GM19467 (cell line): ENCODE measurements around the gene GDF7.
"Not testable (repeated sequence)": the region's sequence is repeated elsewhere in the genome, so short reads cannot be mapped to it uniquely, and the experiment has no call there.

Experiments used
- ATAC-seq: cut with Tn5 transposase; IDR thresholded peaks from one replicate; pipeline ENCODE4 v1.9.1; 2021; ENCODE audit warnings: mild to moderate bottlenecking, moderate library complexity; ENCODE audit not compliant: unreplicated experiment

The GDF7 gene

DNA sequence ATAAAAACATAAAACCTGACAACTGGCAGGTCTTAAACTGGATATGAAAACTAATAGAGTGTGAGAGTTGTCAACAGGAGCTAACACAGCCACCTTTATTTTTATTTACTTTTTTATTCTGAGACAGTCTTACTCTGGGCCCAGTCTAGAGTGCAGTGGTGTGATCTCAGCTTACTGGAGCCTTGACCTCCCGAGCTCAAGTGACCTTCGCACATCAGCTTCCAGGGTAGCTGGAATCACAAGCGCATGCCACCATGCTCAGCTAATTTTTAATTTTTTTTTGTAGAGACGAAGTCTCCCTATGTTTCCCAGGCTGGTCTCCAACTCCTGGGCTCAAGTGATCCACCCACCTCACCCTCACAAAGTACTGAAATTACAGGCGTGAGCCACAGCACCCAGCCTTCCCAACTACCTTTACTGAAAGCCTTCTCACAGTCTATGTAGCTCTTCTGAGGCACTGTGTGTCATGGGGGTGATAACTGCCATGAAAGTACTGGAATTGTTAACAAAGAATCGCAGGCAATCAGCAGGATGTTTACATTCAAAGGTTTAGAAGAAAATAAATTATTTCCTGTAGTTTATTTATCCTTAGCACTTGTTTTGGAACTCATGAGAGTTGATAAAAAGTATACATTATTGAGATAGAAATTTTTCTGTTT is 24.3 kb downstream of the GDF7 start:
- ATAC-seq = no peak

DNA sequence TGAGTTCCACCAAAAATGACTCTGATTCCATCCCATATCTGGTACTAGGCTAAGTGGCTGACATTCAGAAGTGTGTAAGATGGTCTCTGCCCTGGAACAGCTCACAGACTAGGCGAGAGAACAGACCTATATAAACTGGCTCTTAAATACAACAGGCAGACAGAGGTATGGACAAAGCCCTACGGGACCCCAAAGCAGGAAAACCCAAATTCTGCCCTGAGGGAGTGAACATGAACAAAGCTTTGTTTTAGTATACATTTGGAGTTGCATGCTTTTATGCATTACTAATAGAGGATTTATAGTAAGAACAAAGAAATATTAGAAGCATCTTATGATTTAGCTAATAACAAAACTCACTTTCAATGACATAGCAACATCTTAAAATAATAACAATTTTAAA is 25.1 kb downstream of the GDF7 start:
- ATAC-seq = no peak

DNA sequence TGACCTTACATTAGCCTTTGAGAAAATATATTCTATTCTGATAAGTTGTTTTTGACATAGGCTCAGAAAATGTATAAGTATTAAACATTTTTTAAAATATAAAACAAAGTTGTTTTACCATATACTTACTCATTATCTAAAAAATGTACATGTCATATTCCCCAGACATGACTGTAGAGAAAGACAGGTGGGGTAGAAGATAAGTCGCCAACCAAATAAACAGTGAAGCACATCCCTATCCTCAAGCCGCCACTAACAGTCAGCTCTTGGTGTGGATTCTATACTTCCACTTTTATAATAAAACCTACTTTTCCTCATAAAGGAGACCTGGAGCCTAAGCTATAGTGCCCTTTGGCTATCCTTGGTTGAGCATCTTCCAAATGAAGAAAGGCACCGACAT is 26.4 kb downstream of the GDF7 start:
- no peak for ATAC-seq

DNA sequence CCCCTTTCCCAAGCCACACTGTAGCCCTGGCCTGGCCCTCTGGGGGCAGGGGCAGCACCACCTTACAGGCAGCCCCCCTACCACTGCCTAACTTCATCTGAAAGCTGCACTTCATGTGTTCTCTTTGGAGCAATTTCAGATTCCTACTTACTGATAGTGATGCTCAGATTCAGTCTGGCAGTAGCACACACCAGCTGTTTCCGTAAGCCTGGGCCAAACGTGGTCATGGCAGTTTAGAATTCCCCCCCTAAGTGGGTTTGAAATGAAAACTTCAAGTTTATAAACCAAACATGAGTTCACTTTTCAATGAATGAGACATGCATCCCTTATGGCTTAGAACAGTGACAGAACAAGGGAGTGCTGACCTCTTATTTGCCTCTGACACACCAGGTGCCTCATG is 29.4 kb downstream of the GDF7 start:
- no peak for ATAC-seq

DNA sequence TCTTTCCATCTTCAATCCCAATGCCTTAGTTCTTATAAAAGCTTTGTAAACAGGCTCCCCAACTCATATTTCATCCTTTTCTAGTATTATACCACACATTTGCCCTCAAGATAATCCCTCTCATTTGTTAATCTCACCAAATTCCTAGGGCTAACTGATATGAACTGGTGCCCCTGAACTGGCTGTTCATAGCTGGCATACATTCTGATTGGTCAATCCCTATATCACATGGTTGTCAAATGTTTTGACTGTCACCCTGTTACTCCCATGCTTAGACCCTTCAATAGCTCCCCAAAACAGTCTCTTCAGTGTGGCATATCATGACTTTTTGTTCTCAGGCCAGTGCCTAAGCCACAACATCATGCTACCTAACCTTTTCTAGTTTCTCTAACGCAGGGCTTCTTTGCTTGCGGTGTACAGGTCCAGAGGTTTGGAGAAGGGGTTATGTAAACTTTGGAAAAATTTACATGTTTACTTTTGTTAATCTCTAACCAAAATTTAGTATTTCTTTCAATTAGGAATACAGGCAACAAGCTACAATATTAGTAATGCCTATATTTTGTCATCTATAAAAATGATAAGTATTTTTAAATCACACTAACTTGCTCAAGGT is 30.5 kb downstream of the GDF7 start:
- ATAC-seq = no peak

DNA sequence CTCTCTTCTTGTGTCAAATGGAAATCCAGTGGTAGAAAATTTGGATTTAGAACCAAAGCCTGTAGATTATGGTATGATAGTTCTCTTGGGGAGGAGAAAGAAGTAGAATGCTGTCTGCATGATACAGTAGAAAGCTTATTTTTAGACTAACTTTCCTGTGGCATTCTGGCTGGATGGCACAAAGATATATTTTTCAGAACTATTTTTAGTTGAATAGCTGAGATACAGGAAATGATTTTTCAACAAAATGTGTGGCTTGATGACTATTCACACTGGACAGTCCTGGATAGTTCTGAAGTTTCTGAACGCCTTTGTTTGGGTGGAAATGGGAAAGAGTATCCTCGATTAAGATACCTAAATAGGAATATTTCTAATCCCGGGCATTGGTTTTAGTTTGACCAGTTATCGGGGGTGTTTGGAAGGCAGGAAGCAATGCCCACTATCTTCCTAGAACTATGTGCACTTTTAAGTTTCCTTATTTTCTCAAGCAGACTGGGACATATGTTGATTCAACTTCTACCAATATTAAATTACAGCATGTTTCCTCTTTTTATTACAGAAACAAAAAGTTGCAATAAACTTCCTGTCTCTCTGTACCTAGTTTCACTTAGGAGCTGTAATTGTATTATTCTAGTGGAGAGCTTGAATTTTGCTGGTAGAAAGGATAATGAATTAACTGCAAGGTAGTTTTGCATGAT is 32.1 kb downstream of the GDF7 start:
- ATAC-seq = peak; percentile 49

DNA sequence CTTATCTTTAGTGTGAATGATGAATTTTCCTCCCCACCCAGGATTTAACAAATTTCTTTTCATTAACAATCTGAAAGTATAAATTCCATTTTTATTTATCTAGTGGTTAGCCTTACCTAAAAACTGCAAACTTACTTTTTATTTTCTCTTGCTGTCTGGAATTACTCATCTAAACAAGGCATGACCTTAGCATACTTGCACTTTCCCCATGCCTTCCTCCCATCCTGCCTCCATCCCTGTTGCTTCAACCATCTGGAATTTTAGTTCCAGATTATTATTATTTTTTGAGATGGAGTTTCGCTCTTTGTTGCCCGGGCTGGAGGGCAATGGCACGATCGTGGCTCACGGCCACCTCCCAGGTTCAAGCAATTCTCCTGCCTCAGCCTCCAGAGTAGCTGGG is 35.6 kb downstream of the GDF7 start:
- no peak for ATAC-seq

DNA sequence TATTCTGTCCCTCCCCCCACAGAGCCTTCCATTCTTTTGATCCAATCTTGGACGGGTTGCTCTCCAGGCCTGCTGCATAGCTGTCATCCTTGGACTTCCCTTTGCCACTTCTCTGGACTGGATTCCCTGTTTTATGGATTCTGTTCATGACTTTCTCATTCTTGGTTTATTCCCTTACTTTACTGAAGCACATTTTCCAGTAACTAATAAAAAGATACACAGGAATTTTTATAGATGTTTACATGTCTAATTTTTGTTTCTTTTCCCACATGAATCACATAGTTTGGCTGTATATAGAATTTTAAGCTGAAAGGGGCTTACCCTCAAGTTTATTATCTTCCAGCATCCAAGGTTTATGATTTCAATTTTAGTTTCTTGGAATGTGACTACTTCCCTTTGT is 37.9 kb downstream of the GDF7 start:
- ATAC-seq = no peak

DNA sequence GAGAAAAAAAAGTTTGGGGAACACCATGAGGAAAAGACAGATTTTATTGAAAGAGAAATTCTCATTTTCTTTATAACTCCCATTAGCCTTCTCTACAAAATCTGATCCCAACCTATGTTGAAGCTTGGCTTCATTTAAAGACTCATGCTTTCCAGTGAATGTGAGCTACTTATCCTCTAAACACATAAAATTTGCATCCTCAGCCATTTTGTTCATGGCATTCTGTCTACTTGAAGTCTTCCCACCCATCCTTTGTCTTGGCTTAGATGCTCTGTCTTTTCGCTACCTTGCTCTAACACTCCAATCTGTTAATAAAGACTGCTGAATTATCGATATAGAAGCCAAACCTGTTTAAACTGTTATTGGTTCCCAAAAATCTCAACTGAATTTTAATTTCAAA is 39.3 kb downstream of the GDF7 start:
- ATAC-seq = no peak

DNA sequence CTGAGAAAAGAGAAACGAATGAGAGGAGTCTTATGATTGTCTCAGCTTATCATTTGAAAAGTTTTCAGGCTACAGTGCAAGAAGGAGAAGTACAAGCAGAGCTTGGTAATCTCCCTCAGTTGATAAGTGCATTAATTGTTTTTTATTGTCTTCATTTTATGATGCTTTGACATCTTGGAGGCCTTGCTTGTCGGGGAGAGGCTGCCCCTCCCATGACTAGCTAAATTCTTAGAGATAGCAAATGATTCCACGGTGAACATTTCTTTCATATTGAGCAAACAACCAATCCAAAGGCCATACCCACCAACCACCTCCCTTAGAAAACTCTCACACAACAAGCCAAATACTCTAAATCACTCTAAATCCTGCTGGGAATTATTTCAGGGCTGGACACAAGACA is 39.8 kb downstream of the GDF7 start:
- ATAC-seq = no peak

DNA sequence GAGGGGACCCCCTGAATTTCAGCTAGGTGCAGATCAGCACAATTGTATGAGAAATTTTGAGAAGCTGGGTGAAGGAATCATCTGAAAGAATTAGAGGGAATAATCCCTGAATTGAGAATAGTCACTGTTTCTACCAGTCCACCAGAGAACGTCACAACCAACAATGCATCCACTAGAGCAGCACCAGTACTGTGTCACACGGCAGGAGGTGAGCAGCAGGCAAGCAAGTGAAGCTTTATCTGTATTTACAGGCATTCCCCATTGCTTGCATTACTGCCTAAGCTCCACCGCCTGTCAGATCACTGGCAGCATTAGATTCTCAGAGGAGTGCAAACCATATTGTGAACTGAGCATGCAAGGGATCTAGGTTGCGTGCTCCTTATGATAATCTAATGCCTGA is 40.7 kb downstream of the GDF7 start:
- ATAC-seq = no peak

DNA sequence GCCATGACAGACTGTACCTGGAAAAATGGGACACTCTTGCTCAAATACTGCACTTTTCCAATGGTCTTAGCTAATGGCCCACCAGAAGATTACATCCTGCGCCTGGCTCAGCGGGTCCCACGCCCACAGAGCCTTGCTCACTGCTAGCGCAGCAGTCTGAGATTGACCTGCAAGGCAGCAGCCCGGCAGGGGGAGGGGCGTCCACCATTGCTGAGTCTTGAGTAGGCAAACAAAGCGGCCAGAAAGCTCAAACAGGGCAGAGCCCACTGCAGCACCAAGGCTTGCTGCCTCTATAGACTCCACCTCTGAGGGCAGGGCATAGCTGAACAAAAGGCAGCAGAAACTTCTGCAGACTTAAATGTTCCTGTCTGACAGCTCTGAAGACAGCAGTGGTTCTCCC is 44.7 kb downstream of the GDF7 start:
- ATAC-seq = not testable (repeated sequence)

DNA sequence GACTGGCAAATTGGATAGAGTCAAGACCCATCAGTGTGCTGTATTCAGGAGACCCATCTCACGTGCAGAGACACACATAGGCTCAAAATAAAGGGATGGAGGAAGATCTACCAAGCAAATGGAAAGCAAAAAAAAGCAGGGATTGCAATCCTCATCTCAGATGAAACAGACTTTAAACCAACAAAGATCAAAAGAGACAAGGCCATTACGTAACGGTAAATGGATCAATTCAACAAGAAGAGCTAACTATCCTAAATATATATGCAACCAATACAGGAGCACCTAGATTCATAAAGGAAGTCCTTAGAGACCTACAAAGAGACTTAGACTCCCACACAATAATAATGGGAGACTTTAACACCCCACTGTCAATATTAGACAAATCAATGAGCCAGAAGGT is 46.6 kb downstream of the GDF7 start:
- ATAC-seq = not testable (repeated sequence)

DNA sequence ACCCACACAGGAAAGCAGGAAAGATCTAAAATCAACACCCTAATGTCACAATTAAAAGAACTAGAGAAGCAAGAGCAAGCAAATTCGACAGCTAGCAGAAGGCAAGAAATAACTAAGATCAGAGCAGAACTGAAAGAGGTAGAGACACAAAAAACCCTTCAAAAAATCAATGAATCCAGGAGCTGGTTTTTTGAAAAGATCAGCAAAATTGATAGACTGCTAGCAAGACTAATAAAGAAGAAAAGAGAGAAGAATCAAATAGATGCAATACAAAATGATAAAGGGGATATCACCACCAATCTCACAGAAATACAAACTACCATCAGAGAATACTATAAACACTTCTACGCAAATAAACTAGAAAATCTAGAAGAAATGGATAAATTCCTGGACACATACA is 47.5 kb downstream of the GDF7 start:
- ATAC-seq = not testable (repeated sequence)

DNA sequence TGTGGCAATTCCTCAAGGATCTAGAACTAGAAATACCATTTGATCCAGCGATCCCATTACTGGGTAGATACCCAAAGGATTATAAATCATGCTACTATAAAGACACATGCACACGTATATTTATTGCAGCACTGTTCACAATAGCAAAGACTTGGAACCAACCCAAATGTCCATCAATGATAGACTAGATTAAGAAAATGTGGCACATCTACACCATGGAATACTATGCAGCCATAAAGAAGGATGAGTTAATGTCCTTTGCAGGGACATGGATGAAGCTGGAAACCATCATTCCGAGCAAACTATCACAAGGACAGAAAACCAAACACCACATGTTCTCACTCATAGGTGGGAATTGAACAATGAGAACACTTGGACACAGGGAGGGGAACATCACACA is 49.2 kb downstream of the GDF7 start:
- ATAC-seq = not testable (repeated sequence)

DNA sequence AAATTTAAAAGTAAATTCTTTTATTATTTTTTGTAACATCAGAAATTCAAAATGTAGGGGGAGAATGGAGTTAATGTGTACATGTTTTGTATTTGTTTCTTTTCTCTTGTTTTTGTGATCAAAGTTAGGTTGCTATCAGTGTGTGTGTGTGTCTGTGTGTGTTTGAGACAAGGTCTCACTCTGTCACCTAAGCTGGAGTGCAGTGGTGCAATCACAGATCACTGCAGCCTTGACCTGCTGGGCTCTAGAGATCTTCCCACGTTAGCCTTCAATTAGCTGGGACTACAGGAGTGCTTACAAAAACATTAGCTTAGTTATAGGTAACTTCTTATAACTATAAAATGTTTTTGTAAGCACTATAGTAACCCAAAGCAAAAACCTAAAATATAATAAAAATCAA is 50.7 kb downstream of the GDF7 start:
- no peak for ATAC-seq

DNA sequence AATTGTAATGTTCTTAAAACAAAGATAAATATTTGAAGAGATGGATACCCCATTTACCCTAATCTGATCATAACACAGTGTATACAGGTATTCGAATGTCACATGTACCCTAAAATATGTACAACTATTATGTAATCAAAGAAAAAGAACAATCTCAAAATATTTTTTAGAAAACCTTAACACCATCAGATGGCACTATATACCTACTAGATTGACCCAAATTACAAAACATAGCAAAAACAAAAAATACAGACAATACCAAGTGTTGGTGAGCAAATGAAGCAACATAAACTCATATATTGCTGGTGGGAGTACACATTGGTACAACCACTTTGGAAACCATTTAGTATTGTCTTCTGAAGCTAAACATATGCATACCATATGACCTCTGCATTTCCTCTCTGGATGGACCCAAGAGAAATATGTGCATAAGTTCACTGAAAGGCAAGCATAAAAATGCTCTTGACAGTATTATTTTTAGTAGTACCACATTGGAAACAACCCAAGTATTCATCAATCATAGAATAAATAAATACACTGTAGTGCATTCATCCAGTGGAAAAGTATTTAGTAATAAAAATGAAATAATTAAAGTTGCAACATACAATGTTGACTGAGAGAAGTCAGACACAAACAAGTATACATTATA is 55.8 kb downstream of the GDF7 start:
- ATAC-seq = no peak

DNA sequence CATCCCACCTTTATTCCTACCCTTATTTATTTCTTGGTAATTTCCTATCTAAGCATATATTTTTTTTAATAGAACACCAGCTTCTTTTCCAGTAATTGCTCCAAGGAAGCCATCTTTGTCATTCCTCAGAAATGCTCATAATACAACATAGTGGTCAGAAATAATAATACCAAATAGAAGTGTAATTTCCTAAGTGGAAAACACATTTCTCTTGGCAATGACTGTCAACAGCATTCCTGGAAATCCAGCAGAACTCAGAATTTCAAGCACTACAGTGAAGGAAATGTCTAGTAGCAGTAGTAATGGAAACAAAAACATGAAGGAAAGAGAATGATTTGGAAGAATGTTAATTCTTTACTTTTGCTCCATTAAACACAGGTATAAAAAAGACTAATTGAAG is 56.6 kb downstream of the GDF7 start:
- no peak for ATAC-seq

DNA sequence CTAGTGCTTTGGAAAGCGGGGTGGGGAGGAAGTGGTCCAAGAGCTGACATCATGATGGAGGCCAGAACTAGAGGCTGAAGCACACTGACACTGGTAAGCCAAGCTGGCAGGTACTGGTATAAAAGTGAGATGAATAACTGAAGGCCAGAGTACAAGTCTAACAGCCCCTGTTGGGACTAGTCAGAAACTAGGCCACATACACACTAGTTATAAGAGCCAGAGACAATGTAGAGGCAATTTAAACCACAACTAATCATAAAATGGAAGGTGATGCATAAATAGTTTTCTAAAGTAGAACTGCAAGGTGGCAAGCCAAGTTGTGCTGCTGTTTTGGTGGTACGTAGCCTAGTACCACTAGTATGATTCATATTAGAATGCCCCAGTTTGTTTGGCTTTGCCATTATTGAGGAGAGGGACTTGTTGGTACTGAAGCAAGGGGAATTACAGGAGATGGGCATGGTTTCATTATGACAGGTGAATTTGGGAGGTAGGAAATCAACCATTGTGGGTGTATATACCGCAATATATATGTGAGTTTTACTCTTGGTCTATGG is 57.6 kb downstream of the GDF7 start:
- no peak for ATAC-seq

DNA sequence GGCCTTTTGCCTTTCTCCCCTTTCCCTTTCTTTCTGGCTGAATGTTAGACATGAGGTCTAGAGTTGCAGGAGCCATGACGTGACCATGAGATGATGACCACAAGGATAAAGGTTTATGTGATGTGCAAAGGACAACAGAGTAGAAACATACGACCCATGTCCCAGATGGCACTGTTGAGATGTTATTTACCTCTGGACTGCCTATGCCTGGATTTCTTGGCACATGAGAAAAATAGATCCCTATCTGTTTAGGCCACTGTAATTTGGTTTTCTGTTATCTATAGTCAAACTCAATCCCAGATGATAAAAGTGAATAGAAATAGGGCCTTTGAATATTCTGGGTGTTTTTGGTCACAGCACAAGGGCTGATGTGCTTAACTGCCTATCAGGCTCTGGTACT is 58.8 kb downstream of the GDF7 start:
- no peak for ATAC-seq

DNA sequence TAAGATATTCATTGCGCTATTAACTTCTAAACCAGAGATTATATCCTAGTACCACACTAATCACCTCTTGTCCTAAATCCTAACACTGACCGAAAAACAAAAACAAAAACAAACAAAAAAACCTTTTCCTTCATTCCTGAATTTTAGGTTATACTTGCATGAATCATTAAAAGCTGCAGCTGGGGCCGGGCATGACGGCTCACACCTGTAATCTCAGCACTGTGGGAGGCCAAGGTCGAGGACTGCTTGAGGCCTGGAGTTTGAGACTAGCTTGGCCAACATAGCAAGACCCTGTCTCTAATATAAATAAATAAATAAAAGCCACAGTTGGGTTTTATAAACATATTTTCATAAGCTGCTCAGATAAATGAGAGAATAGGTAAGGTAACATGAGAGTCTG is 60.0 kb downstream of the GDF7 start:
- ATAC-seq = no peak
